Thymus (tissue), 11 donors: ENCODE results near the gene NPAS1. TPM values are rescaled to one million over a fixed set of nuclear protein-coding genes. Genes with fewer than 3 reads are reported as not detected.
"Not testable (repeated sequence)": the region's sequence is repeated elsewhere in the genome, so short reads cannot be mapped to it uniquely, and the experiment has no call there.

Source experiments
- DNase-seq, 9 donors: peaks; one replicate each; pipeline ENCODE4 v3.0.0-alpha.2; 2013; ENCODE audit warnings: low spot score in 9 of 9, low read depth in 6 of 9, missing footprints in 1 of 9
- H3K27ac ChIP-seq, 2 donors: one replicate each; pipeline ENCODE4 v1.5.1; 2013; ENCODE audit warnings: control low read depth in 1 of 2, low read depth in 1 of 2, low read length in 1 of 2, mild to moderate bottlenecking in 1 of 2, moderate library complexity in 1 of 2
- H3K27me3 ChIP-seq, 2 donors: one replicate each; pipeline ENCODE4 v1.5.1; 2013; ENCODE audit warnings: low read length in 1 of 2; ENCODE audit not compliant: control insufficient read depth in 2 of 2, insufficient read depth in 1 of 2
- H3K36me3 ChIP-seq, 2 donors: one replicate each; pipeline ENCODE4 v1.5.1; 2013; ENCODE audit warnings: low read length in 1 of 2, mild to moderate bottlenecking in 1 of 2, moderate library complexity in 1 of 2; ENCODE audit not compliant: control insufficient read depth in 2 of 2, insufficient read depth in 2 of 2
- H3K4me1 ChIP-seq, 2 donors: one replicate each; pipeline ENCODE4 v1.5.1; 2013; ENCODE audit warnings: low read length in 2 of 2; ENCODE audit not compliant: control insufficient read depth in 2 of 2, insufficient read depth in 2 of 2
- H3K4me3 ChIP-seq, 2 donors: one replicate each; pipeline ENCODE4 v1.5.1; 2013; ENCODE audit warnings: low read length in 2 of 2, control low read depth in 1 of 2, mild to moderate bottlenecking in 1 of 2
- H3K9me3 ChIP-seq, 2 donors: one replicate each; pipeline ENCODE4 v1.5.1; 2013; ENCODE audit warnings: low read length in 1 of 2, mild to moderate bottlenecking in 1 of 2; ENCODE audit not compliant: control insufficient read depth in 2 of 2, insufficient read depth in 1 of 2
- WGBS: extraction: QIAGEN DNeasy Blood & Tissue Kit; methylation state at CpG from one replicate; pipeline ENCODE4 v1.1.7; 2013; 5-methylcytosine and 5-hydroxymethylcytosine counted together
- polyA plus RNA-seq: library from polyadenylated mRNA; stranded (reverse); fragments of 200-250 nt; gene quantifications from one replicate; pipeline ENCODE4 v1.2.3, GENCODE V29; 2013
- total RNA-seq: library from RNA; stranded (reverse); fragments of 120-200 nt; gene quantifications from one replicate; pipeline ENCODE4 v1.2.4, GENCODE V29; 2013
- donor health status: healthy.

NPAS1 gene
- total and polyA plus RNA-seq, 2 donors, result 0.09 to 0.46 TPM

- DNase-seq, result peak; percentile 24 to 71 (median 42)
- WGBS, result 4% methylated on average over 42 of the region's 42 CpGs
- Histone ChIP-seq H3K36me3 (peaks cover 0 to 16% of the 10 kb centered on the region in 2 donors), H3K4me3 (peak overlapping the region; percentile 62 to 99), H3K4me1 (peaks cover 8 to 9% of the 10 kb centered on the region in 2 donors), H3K27ac (peak overlapping the region; percentile 65 to 85), H3K27me3 (no peaks in the 10 kb centered on the region), H3K9me3 (peaks cover 0 to 6% of the 10 kb centered on the region in 2 donors)
Observed at GRCh38 chr19:47047763-47048405, 28.2 kb downstream of the NPAS1 start.

- 75% methylated on average over 9 of the region's 9 CpGs for WGBS
- Histone ChIP-seq H3K9me3 (peaks cover 0 to 6% of the 10 kb centered on the region in 2 donors), H3K36me3 (peaks cover 0 to 13% of the 10 kb centered on the region in 2 donors), H3K4me1 (peaks cover 8 to 9% of the 10 kb centered on the region in 2 donors), H3K27ac (no peak overlapping the region), H3K27me3 (no peaks in the 10 kb centered on the region), H3K4me3 (no peak overlapping the region)
- no peak for DNase-seq
Observed at GRCh38 chr19:47049307-47049700, 29.7 kb downstream of the NPAS1 start.

DNA sequence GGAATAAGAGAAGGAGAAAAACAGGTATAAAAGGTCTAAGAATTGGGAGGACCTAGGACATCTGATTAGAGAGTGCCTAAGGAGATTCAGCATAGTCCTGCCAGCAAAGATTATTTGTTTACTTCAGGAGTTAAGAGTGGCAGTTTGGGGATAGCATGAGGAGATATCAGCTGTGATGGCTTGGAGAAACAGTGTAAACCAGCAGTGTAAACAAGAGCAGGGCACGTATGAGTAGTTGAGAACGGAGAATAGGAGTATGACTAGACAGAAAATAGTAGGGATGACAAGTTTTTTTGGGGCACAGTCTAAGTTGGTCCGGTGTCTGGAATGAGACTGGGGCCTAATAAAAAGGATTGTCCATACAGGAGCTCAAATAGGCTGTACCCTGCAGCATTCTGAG lies 30.9 kb downstream of the NPAS1 start:
- not testable (repeated sequence) for H3K9me3 ChIP-seq, H3K4me3 ChIP-seq, H3K4me1 ChIP-seq, H3K27ac ChIP-seq, H3K27me3 ChIP-seq, DNase-seq, H3K36me3 ChIP-seq
- 98% methylated on average over 3 of the region's 3 CpGs for WGBS

- H3K4me1 ChIP-seq, result no peaks in the 10 kb centered on the region
- no peaks in the 10 kb centered on the region for H3K9me3 ChIP-seq
- H3K36me3 ChIP-seq, result no peaks in the 10 kb centered on the region
- 91% methylated on average over 5 of the region's 5 CpGs for WGBS
- H3K27ac ChIP-seq, result no peak overlapping the region
- H3K4me3 ChIP-seq, result no peak overlapping the region
- DNase-seq, result no peak
- no peaks in the 10 kb centered on the region for H3K27me3 ChIP-seq
Observed at GRCh38 chr19:47056411-47056810, 36.8 kb downstream of the NPAS1 start.

DNA sequence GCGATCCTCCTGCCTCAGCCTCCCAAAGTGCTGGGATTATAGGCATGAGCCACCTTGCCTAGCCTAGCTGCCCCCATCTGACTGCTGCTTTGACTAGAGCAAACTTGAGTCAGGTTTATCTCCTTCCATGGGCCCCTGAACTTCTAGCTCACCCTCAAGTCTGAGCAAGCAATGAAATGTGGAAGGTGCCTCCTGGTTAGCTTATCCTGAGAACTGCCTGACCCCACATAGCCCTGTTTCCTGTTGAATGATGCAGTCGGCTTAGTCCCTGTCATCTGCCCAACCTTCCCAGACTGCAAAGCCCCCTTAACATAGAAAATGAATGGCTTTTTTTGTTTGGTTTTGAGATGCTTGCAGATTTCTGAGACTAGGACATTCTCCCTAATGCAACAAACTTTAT lies 37.7 kb downstream of the NPAS1 start:
- no peaks in the 10 kb centered on the region for H3K4me1 ChIP-seq
- H3K36me3 ChIP-seq, result no peaks in the 10 kb centered on the region
- no peaks in the 10 kb centered on the region for H3K9me3 ChIP-seq
- no peak for DNase-seq
- no peak overlapping the region for H3K4me3 ChIP-seq
- H3K27me3 ChIP-seq, result no peaks in the 10 kb centered on the region
- WGBS, result 60% methylated on average over 2 of the region's 2 CpGs
- no peak overlapping the region for H3K27ac ChIP-seq

- H3K36me3 ChIP-seq, result peaks cover under 1 to 2% of the 10 kb centered on the region in 2 donors
- no peak for DNase-seq
- 91% methylated on average over 11 of the region's 11 CpGs for WGBS
- H3K27me3 ChIP-seq, result no peaks in the 10 kb centered on the region
- H3K4me1 ChIP-seq, result no peaks in the 10 kb centered on the region
- no peaks in the 10 kb centered on the region for H3K9me3 ChIP-seq
- H3K27ac ChIP-seq, result no peak overlapping the region
- H3K4me3 ChIP-seq, result no peak overlapping the region
Observed at GRCh38 chr19:47058621-47059022, 39.0 kb downstream of the NPAS1 start.

DNA sequence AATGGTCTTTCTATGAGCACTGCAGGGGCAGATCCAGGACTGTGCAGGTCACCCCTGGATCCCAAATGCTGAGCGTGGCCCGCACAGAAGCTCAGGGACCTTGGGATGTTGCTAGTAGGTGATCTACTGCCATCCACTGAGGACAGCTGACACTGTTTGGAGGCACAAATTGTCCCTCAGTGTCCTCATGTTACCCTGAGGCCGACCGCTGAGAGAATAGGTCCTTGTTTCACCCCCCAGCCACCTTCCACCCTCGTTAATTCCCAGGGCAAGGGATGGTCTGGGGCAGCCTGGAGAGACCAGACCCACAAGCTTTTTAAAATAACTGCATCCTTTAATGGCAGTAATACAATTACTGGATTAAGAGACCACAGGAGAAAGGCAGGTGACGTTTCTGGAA lies 44.2 kb downstream of the NPAS1 start:
- Histone ChIP-seq H3K27ac (no peak overlapping the region), H3K4me3 (no peak overlapping the region), H3K36me3 (peaks cover 47 to 48% of the 10 kb centered on the region in 2 donors), H3K9me3 (no peaks in the 10 kb centered on the region), H3K4me1 (no peaks in the 10 kb centered on the region), H3K27me3 (no peaks in the 10 kb centered on the region)
- 97% methylated on average over 6 of the region's 6 CpGs for WGBS
- DNase-seq, result no peak

GRCh38 chr19:47065242-47065641 lies 45.6 kb downstream of the NPAS1 start:
- WGBS, result 97% methylated on average over 11 of the region's 11 CpGs
- no peak for DNase-seq
- H3K27ac ChIP-seq, result no peak overlapping the region
- no peaks in the 10 kb centered on the region for H3K4me1 ChIP-seq
- no peak overlapping the region for H3K4me3 ChIP-seq
- no peaks in the 10 kb centered on the region for H3K27me3 ChIP-seq
- H3K9me3 ChIP-seq, result no peaks in the 10 kb centered on the region
- H3K36me3 ChIP-seq, result peaks cover 60 to 62% of the 10 kb centered on the region in 2 donors

- Histone ChIP-seq H3K36me3 (peaks cover 73 to 76% of the 10 kb centered on the region in 2 donors), H3K27me3 (no peaks in the 10 kb centered on the region), H3K27ac (no peak overlapping the region), H3K4me3 (no peak overlapping the region), H3K4me1 (no peaks in the 10 kb centered on the region), H3K9me3 (no peaks in the 10 kb centered on the region)
- WGBS, result 97% methylated on average over 61 of the region's 61 CpGs
- DNase-seq, result no peak
Observed at GRCh38 chr19:47066376-47067214, 47.0 kb downstream of the NPAS1 start.
